ENCODE data around the gene TXNRD3.

- no peak for TF ChIP-seq FOXM1 (IDR thresholded peaks at IDR 0.05; ENCODE audit: borderline replicate concordance)
- TF ChIP-seq ELF4 (IDR thresholded peaks at IDR 0.05): no peak
- TF ChIP-seq SP1 (IDR thresholded peaks at IDR 0.05): no peak
- no peak for TF ChIP-seq SUZ12 (IDR thresholded peaks at IDR 0.05)
- TF ChIP-seq BHLHE40 (IDR thresholded peaks at IDR 0.05; ENCODE audit: borderline replicate concordance): no peak
- no peak for TF ChIP-seq FOXA1 (IDR thresholded peaks at IDR 0.05)
- TF ChIP-seq TARDBP (IDR thresholded peaks at IDR 0.05): no peak
- TF ChIP-seq FOXK2 (IDR thresholded peaks at IDR 0.05): no peak
- no peak for TF ChIP-seq CTBP1 (IDR thresholded peaks at IDR 0.05; ENCODE audit: borderline replicate concordance)
- no peak for TF ChIP-seq LEF1 (IDR thresholded peaks at IDR 0.05; ENCODE audit: borderline replicate concordance)
- no peak for TF ChIP-seq ARNT (IDR thresholded peaks at IDR 0.05)
Observed at GRCh38 chr3:126661532-126662364, 6.8 kb upstream of the TXNRD3 start.
